Astrocyte of the spinal cord (primary cell): ENCODE data around the gene ACE.
"Not testable (repeated sequence)": the region's sequence is repeated elsewhere in the genome, so short reads cannot be mapped to it uniquely, and the experiment has no call there.

Experiments used
- DNase-seq: peaks from one replicate; pipeline ENCODE4 v3.0.0; 2011; ENCODE audit warnings: low read depth, low spot score
- H3K4me3 ChIP-seq: 2 replicates; pipeline ENCODE4 v1.5.1; 2011; ENCODE audit warnings: low read depth, mild to moderate bottlenecking, low read length, moderate library complexity
- CTCF ChIP-seq: IDR thresholded peaks from 2 replicates; pipeline ENCODE4 v1.5.1; 2012; ENCODE audit warnings: low read depth, mild to moderate bottlenecking, low read length, inconsistent platforms
- in situ Hi-C: cut with HindIII; loops from 2 replicates; pipeline ENCODE4 v1.10.0; 2017; ENCODE audit warnings: low sequenced_read_pairs

The ACE gene

GRCh38 chr17:63447471-63448009 is 29.3 kb upstream of the ACE start:
- in situ Hi-C loops: no loop called here
- TF ChIP-seq CTCF: no peak
- no peak overlapping the region for H3K4me3 ChIP-seq
- DNase-seq: no peak

- H3K4me3 ChIP-seq: no peak overlapping the region
- TF ChIP-seq CTCF: no peak
- DNase-seq: no peak
- in situ Hi-C loops: no loop called here
Observed at GRCh38 chr17:63448655-63449054, 28.2 kb upstream of the ACE start.

- DNase-seq: no peak
- no peak for TF ChIP-seq CTCF
- in situ Hi-C loops: no loop called here
- no peak overlapping the region for H3K4me3 ChIP-seq
Observed at GRCh38 chr17:63450551-63450950, 26.3 kb upstream of the ACE start.

- no peak overlapping the region for H3K4me3 ChIP-seq
- in situ Hi-C loops: no loop called here
- no peak for TF ChIP-seq CTCF
- no peak for DNase-seq
Observed at GRCh38 chr17:63451150-63451549, 25.7 kb upstream of the ACE start.

GRCh38 chr17:63452046-63452961 is 24.6 kb upstream of the ACE start:
- H3K4me3 ChIP-seq: no peak overlapping the region
- no peak for DNase-seq
- in situ Hi-C loops: no loop called here
- no peak for TF ChIP-seq CTCF

GRCh38 chr17:63452962-63453551 is 23.8 kb upstream of the ACE start:
- no peak for TF ChIP-seq CTCF
- in situ Hi-C loops: no loop called here
- no peak overlapping the region for H3K4me3 ChIP-seq
- no peak for DNase-seq

- in situ Hi-C loops, DNase-seq, H3K4me3 ChIP-seq: not testable (repeated sequence)
Observed at GRCh38 chr17:63454357-63454756, 22.5 kb upstream of the ACE start.
